HG02759 (cell line): ENCODE data around the gene MYLK.

Experiments
- ATAC-seq: cut with Tn5 transposase; IDR thresholded peaks from one replicate; pipeline ENCODE4 v1.9.1; 2021; ENCODE audit warnings: mild to moderate bottlenecking, moderate library complexity; ENCODE audit not compliant: unreplicated experiment

The MYLK gene

GRCh38 chr3:123683505-123684154 lies 200.5 kb downstream of the MYLK start:
- no peak for ATAC-seq

GRCh38 chr3:123682781-123683504 lies 201.2 kb downstream of the MYLK start:
- no peak for ATAC-seq

DNA sequence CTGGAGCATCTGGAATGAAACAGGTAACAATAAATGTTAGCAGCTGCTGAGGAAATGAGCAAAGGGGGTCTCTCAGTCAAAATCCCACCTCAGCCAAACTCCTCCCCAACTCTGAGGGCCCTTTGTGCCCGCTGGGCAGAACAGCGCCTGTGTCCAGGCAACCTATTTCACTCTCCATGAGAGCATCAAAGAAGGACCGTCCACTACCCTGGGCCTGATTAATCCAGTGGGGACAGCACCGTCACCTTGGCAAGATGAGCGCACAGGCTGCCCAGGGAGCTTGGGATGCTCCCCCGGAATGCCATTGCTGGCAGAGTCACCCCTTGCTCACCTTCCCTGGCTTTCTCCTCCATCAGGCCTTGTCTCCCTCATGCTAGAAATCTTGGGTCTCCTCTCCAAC lies 201.8 kb downstream of the MYLK start:
- no peak for ATAC-seq

- no peak for ATAC-seq
Measured at GRCh38 chr3:123679712-123680386, 204.3 kb downstream of the MYLK start.

GRCh38 chr3:123678108-123678511 lies 206.0 kb downstream of the MYLK start:
- ATAC-seq: no peak

DNA sequence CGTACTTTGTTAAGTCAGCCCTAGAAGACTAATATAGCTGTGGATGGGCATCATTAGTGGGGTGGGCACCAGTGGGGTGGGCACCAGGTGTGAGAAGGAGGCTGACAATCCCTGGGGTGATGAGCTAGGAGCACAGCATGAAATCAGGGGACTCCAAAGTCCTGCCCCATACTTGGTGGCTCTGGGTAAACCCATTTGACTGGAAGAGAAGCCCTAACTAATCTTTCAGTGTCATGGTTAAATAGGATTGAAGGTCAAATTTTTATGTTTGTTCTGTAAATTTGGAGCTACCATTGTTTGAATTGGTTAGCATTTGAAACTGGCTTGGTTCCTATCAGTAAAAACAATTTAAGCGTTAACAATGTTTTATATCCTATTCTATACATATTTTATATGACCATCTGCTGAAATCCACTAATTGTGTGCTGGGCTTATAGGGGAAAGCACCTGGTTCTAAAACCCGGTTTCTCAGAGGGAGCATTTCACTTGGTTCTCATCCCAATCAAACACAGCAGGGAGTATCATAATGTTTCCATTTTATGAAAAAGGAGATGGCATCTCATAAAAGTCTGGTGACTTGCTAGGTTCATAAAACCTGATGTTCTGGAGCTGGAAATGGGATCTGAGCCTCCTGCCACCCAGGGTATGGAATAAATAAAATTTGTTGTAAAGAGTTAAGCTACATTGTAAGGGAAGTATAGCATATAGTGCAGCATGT lies 211.5 kb downstream of the MYLK start:
- no peak for ATAC-seq

DNA sequence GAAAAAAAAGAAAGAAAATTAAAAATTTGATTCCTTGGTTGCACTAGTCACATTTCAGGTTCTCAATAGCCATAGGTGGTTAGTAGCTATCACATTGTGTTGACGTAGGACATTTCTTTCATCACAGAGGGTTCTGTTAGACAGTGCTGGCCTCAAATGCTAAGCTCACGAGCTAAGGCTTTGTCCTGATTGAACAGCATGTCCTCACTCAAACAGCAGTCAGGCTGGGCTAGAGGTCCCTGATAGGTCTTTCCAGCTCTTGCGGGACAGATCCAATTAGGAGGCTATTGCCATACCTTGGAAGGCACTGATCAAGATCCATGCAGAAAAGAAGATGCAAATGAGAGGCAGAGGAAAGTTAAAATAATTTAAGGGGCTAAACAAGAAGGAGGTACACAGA lies 213.4 kb downstream of the MYLK start:
- ATAC-seq: no peak

GRCh38 chr3:123668906-123669305 lies 215.2 kb downstream of the MYLK start:
- ATAC-seq: no peak

GRCh38 chr3:123667784-123668183 lies 216.3 kb downstream of the MYLK start:
- ATAC-seq: no peak

DNA sequence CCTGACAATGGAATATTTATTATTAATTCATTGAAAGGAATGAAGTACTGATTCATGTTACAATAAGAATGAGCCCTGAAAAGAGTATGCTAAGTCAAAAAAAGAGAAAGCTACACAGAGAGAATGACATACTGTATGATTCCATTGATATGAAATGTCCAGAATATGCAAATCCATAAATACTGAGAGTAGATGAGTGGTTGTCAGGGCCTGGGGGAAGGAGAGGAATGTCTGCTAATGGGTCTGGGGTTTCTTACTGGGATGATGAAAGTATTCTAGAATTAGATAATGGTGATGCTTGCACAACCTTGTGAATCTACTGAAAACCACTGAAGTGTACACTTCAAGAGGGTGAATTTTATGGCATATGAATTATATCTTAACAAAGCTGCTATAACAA lies 219.4 kb downstream of the MYLK start:
- no peak for ATAC-seq

DNA sequence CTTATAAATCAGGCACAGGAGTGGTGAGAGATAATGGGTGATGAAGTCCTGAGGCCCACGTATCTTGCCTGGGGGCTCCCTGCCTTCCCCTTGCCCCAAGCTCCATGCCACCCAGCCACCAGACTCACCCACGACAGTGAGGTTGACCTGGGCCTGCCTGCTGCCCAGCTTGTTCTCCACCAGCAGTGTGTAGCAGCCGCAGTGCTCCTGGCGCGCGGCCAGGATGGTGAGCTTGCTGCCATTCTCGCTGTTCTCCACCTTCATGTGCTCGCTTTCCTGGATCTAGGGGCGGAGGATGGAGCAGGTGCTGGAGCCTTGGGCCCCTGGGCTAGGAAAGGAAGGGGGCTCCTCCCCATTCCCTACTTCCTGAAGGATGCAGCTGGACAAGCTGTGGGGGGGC lies 220.2 kb downstream of the MYLK start:
- no peak for ATAC-seq

DNA sequence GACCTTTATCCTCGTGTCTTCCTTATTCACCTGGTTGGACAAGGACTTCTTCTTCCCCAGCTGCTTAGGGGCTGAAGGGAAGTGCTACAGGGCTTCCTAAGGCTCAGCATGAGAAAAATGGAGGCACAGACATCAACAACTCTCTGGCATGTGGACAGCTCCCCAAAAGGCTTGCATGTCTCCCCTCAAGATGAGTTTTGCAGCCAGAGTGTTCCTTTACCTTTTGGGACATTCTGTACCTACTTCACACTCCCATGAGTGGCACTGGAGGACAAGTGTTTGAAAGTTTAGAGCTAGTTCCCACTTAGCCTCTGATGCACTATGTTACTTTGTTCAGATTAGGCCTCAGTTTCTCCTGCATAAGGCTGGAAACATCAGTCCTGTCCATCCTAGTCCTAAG lies 222.2 kb downstream of the MYLK start:
- ATAC-seq: no peak

DNA sequence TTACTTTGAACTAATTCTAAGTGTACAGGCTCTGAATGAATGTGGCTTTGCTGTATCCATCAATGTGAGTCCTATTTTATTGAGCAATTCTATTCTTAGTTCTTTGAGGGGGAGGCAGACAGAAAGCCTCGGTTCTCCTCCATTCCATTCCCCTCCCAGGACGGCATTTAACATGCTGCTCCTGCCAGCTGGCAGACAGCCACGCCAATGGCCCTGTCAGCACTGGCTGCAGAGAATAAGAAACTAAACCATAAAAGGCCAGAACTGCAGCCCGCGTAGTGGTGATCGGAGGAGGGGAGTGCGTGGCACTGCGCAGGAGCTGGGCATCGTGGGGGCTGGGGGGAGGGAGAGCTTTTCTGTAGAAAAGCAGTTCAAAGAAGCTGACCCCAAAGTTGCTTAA lies 223.2 kb downstream of the MYLK start:
- no peak for ATAC-seq

DNA sequence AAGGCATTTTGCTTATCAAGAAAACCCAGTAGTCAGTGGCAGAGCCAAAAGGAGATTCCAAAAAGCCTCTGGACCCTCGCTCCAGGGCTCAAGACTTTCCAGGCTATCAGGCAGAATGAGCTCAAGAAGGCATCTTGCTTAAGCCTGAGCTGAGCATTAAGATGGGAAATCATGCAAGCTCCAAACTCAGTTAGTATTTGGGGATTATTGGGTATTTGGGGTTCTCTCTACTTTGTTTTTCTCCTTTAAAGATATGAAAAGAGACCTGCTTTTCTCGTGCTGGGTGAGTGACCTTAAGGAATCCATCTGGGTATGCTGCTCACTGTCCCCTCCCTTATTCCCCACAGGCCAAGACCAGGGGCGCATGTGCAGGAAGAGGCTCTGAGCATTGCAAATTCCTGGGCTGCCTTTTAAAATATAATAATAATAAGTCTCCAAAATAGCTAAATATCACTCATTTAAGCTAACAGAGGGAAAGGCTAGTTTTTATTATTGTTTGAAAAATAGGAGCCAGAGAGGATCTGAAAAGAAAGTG lies 223.9 kb downstream of the MYLK start:
- no peak for ATAC-seq

- no peak for ATAC-seq
Measured at GRCh38 chr3:123658852-123659206, 225.3 kb downstream of the MYLK start.

DNA sequence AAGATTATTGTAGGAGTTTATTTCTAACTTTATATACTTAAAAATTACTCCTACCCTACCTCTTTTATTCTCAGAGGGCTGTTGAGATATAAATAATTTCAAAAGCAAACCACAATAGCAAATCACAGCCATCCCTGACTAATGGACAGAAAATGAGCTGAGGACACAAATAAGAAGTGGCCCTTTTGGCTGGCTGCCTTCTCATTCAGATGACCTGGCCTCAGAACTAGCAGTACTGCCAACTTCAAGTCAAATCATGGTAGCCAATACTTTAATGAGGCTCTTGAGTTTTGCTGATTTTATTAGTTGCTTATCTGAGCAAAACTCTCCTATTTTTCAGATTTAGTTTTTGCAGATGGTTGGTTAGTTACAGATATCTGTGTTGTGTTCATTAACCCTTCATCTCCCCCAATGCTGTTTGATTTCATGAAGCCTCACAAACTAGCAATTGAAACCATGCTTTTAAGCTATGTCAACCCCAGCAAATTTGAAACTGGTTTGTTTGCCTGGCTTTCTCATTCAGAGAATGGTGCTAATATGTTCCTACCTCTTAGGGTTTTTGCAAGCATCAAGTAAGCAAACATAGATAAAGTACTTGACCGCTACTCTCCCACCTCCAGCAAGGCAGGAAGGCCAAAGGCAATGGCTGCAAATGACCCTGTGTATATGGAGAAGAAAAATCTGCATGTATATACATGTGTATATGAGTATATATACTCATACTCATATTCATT lies 225.8 kb downstream of the MYLK start:
- ATAC-seq: no peak

GRCh38 chr3:123657568-123657967 lies 226.6 kb downstream of the MYLK start:
- ATAC-seq: no peak

DNA sequence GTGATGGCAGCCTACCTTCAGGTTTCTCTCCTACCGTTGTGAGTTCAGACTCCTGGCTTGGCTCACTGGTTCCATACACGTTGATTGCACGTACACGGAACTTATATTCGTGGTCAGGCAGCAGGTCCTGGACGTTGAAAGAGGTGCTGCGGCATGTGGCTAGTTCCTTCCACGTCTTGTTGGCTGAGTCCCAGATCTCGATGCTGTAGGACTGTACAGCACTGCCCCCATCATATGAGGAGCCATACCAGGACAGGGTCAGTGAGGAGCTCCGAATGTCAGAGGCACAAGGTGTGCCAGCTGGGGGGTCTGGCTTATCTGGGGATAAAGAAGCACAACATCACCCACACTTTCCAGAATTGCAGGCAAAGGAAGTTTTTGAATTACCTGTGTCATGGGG lies 227.0 kb downstream of the MYLK start:
- ATAC-seq: no peak

- no peak for ATAC-seq
Measured at GRCh38 chr3:123656691-123657090, 227.4 kb downstream of the MYLK start.

GRCh38 chr3:123656274-123656673 lies 227.9 kb downstream of the MYLK start:
- no peak for ATAC-seq

DNA sequence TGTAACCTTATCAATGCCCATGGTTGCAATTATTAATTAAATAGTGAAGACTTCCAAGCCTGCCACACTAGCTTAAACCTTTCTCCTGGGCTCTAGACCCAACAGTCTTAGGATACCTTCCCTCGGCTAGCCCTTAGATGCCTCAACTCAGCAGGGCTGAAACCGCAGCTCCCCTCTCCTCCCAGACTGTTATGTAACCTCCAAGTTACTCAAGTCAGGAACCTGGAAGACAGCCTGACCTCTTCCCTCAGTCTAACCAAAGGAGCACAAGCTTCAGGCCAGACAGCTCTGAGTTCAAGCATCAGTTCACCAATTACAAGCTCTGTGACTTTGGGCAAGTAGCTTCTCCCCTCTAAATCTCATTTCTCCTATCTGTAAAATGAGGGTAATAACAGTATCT lies 228.7 kb downstream of the MYLK start:
- no peak for ATAC-seq
